Measurements from ENCODE around the gene CHST11. TPM values are rescaled to one million over a fixed set of nuclear protein-coding genes. Genes with fewer than 3 reads are reported as not detected.

Gene CHST11
- total and polyA plus RNA-seq, 8 donors = 11.1 to 56.9 (median 14.8) TPM

DNA sequence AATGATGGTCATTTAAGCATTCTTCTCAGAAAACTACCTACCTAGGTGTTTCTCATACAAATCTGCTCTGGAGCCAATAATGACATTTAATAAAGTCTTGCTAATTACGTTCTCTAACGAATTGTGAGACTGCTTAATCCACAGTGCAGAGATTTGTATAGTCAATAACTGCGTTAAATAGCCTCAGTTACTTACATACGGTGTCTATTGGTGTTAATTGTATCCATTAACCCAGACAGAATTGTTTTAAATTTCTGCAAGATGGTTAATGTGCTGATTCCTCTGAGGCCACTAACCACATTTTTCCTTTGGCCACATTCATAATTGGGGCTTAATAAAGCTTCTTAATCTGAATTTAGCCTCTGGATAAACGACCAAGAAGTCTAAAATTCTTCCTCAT lies 329.6 kb downstream of the CHST11 start:
- no peaks in the 10 kb centered on the region for H3K36me3 ChIP-seq
- H3K4me1 ChIP-seq = peaks cover 0 to 9% of the 10 kb centered on the region in 2 donors
- no peak overlapping the region for H3K27ac ChIP-seq
- no peaks in the 10 kb centered on the region for H3K27me3 ChIP-seq
- intact Hi-C loops (cut with DNase I) = no loop called here
- no peaks in the 10 kb centered on the region for H3K9me3 ChIP-seq
- TF ChIP-seq CTCF (IDR thresholded peaks at IDR 0.05) = no peak
- ATAC-seq (no peak), DNase-seq (no peak)
- H3K4me3 ChIP-seq = no peak overlapping the region

DNA sequence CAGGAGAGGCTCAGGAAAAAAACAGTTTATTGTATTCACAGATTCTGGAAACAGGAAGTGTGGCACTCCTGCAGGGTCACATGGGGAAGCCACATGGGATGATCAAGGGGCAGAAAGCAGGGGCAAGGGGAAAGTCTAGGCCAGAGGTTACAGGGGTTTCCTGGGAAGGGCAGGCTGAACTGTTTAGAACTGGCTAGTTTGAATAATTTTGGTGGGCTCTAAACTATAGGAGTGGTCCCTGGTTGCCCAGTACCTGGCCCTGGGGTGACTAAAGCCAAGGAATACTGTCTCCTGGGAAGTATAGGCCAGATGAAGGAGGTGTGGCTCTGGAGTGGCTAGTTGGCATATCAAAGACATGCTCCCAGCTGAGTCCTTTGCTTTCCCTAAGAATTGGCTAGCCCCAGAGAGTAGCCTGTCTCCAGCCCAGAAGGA lies 332.1 kb downstream of the CHST11 start:
- ATAC-seq = peak; percentile 29
- DNase-seq = no peak
- Histone ChIP-seq H3K27me3 (no peaks in the 10 kb centered on the region), H3K4me3 (no peak overlapping the region), H3K4me1 (peaks cover 0 to 9% of the 10 kb centered on the region in 2 donors), H3K9me3 (no peaks in the 10 kb centered on the region), H3K36me3 (no peaks in the 10 kb centered on the region), H3K27ac (no peak overlapping the region)
- intact Hi-C loops (cut with DNase I) = no loop called here
- TF ChIP-seq CTCF (IDR thresholded peaks at IDR 0.05) = no peak

DNA sequence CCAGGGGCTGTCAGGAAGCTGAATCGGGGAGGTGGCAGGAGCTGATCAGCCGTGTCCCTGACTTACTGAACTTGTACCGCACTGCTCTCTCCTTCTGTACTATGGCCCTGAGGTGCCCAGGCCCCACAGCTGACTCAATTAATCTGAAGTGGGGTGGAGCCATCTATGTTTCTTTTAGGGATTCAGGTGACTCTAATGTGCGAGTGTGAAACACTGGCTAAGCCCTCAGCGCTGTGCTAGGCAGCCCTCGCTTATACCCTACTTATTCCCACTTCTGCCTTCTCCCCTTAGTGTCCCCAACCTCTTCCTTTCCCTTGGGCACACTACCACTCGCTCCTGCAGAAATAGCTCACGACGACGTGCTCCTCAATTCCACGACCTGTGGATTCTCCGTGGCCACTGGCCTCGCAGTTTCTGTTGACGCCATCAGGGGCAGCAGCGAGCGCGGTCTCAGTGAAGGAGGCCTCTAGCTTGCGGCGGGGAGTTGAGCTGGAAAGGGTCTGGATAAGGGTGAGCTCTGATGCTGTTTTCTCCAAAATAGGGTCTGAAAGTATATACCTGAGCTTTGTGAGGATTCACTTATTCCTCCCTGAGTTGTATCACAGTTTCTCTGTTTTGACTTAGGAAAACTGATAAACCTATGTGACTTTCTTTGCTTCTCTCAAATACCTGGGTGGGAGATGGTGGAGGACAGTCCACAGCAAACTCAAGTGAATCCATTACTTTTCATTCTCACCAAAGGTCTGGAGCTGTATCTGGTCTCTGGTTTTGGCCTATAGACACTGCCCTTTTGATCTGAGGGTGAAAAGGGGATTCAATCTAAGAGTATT lies 333.8 kb downstream of the CHST11 start:
- intact Hi-C loops (cut with DNase I) = no loop called here
- Histone ChIP-seq H3K27ac (no peak overlapping the region), H3K4me3 (no peak overlapping the region), H3K27me3 (no peaks in the 10 kb centered on the region), H3K36me3 (no peaks in the 10 kb centered on the region), H3K4me1 (peaks cover 0 to 9% of the 10 kb centered on the region in 2 donors), H3K9me3 (no peaks in the 10 kb centered on the region)
- TF ChIP-seq CTCF (IDR thresholded peaks at IDR 0.05) = peak; percentile 66 to 80
- DNase-seq (peak; percentile 10 to 88 (median 37)), ATAC-seq (peak; percentile 71)

DNA sequence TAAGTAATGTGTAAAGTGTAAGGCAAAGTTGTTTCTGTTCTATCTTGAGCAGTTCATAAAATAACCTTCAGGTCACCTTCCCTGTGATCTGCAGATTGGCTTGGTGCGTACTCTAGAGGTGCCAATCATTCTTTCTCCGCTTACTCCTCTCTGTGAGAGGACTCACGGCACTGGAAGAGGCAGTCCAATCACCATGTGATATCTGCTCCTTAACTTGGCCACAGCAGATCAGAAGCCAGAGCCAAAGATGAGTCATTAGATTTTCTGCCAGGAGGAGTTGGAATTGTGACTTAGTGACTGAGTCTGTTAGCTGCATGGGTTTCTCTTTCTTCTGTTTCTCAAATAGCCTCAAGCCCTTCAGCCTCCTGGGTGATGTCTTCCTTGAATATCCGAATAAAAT lies 335.8 kb downstream of the CHST11 start:
- no peak overlapping the region for H3K4me3 ChIP-seq
- intact Hi-C loops (cut with DNase I) = no loop called here
- no peaks in the 10 kb centered on the region for H3K36me3 ChIP-seq
- H3K4me1 ChIP-seq = peaks cover 0 to 9% of the 10 kb centered on the region in 2 donors
- no peaks in the 10 kb centered on the region for H3K27me3 ChIP-seq
- TF ChIP-seq CTCF (IDR thresholded peaks at IDR 0.05) = no peak
- H3K9me3 ChIP-seq = no peaks in the 10 kb centered on the region
- DNase-seq = peak in 1 of 4 donors; percentile 10
- H3K27ac ChIP-seq = no peak overlapping the region
- peak; percentile 79 for ATAC-seq

DNA sequence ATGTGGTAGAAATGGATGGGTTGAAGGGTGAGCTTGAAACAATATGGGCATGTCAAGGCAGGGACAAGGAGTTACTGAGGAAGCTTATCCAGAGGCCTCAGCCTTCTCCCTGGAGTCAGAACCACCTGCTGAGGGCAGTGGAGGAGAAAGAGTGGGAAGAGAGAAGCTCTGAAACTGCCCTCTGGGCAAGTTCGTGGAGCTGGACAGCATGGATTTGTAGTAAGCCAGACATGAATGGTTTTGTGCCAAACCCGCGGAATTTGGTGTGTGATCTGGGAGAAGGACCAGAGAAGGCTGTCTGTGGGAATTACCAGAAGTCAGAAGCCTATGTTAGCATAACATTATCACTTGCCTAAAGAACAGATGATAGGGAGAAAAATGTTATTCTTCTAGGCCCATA lies 336.5 kb downstream of the CHST11 start:
- intact Hi-C loops (cut with DNase I) = no loop called here
- TF ChIP-seq CTCF (IDR thresholded peaks at IDR 0.05) = no peak
- ATAC-seq = peak; percentile 28

More for the DNA sequence above, 336.5 kb downstream of the CHST11 start:
- H3K27ac ChIP-seq = no peak overlapping the region
- no peaks in the 10 kb centered on the region for H3K9me3 ChIP-seq
- H3K4me1 ChIP-seq = peaks cover 0 to 9% of the 10 kb centered on the region in 2 donors
- peak in 1 of 4 donors; percentile 46 for DNase-seq
- H3K4me3 ChIP-seq = no peak overlapping the region
- no peaks in the 10 kb centered on the region for H3K27me3 ChIP-seq
- H3K36me3 ChIP-seq = no peaks in the 10 kb centered on the region

Data from left lung (tissue), 10 donors.